GM12892 (cell line): ENCODE measurements around the gene ZNF77.

ENCODE experiments used
- POLR2A ChIP-seq: IDR thresholded peaks from 2 replicates; pipeline ENCODE4 v1.6.1; 2011; ENCODE audit warnings: low read depth, low read length, control low read depth
- TAF1 ChIP-seq: IDR thresholded peaks from 2 replicates; pipeline ENCODE4 v1.6.1; 2011; ENCODE audit warnings: low read depth, mild to moderate bottlenecking, control low read depth, low read length, borderline replicate concordance

- TF ChIP-seq POLR2A (no peak), TAF1 (no peak)
Observed at GRCh38 chr19:2993579-2993978, 48.8 kb upstream of the ZNF77 start.
